Measurements from ENCODE around the gene CELF4. TPM values are rescaled to one million over a fixed set of nuclear protein-coding genes. Genes with fewer than 3 reads are reported as not detected.
A peak's percentile ranks its signal among the peaks of the same experiment; 100 is the strongest.

The CELF4 gene
- total and polyA plus RNA-seq, 12 donors, result 0.42 to 16.9 (median 3.9) TPM; not detected in 1

DNA sequence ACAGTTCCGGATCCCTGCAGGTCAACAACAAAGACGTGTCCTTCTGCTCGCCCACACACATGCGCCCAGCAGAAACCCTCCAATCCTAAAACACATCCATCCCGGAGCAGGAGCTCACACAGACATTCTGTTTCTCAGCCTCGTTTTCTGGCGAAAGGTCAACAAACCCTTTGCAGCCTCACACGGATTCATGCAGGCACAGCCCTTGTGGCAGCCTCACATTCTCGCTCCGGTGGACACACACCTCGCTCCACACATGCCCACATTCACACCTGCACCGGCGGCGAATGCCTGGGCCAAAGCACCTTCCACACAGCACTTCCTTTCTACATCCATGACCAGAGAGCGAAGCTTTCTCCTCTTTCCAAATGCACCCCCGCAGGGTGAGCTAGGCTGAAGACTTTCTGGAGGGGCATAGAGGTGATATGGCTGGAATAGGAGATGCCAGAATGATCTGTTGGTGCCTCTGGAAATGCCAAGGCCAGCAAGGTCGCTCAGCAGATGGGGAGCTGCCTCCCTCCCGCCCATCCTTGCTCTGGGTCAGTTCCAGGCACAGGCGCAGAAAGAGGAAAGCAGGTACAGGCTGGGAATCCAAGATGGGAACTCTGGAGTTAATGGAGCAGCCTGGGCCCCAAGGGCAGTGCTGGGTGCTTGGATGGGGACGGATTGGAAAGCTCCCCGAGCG, 88.8 kb downstream of the CELF4 start:
- TF ChIP-seq POLR2A (IDR thresholded peaks at IDR 0.05), result no peak
- intact Hi-C loops (cut with DNase I), result no loop called here
- Histone ChIP-seq H3K4me3 (no peak overlapping the region), H3K4me1 (replicated peaks in 1 of 2) (no peaks in the 10 kb centered on the region), H3K27ac (no peak overlapping the region), H3K27me3 (no peaks in the 10 kb centered on the region), H3K9me3 (replicated peaks in 1 of 3) (no peaks in the 10 kb centered on the region), H3K36me3 (replicated peaks in 1 of 2) (no peaks in the 10 kb centered on the region)
- WGBS, 4 donors, result 56 to 66% (median 62%) methylated on average over 16 to 22 of the region's 22 CpGs
- no peak for DNase-seq

DNA sequence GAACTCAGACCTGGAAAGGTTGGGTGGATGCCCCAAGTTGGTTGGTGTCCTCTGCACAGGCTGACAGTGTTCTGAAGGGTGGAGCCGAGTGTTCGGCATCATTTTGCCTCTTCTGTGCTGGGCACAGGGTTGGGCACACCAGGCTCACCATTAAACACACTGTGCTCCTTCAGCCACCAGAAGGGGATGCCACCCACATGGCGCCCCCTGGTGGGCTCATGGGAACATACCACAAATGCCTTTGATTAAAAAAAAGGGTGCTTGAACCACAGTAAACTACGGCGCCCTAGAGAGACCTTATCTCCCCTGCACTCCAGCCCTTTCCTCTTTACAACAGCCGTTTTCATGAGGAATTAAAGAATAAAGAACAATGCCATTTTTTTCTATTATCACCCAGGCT, 89.4 kb downstream of the CELF4 start:
- intact Hi-C loops (cut with DNase I), result no loop called here
- DNase-seq, result peak in 5 of 7 donors; percentile 22 to 61 (median 40)
- Histone ChIP-seq H3K9me3 (replicated peaks in 1 of 3) (no peaks in the 10 kb centered on the region), H3K27ac (no peak overlapping the region), H3K27me3 (no peaks in the 10 kb centered on the region), H3K4me3 (no peak overlapping the region), H3K4me1 (replicated peaks in 1 of 2) (no peaks in the 10 kb centered on the region), H3K36me3 (replicated peaks in 1 of 2) (no peaks in the 10 kb centered on the region)
- TF ChIP-seq CTCF (IDR thresholded peaks at IDR 0.05) (peak; percentile 18 to 55 (median 50)), POLR2A (IDR thresholded peaks at IDR 0.05) (no peak)
- 17 to 47% (median 43%) methylated on average over 4 to 6 of the region's 6 CpGs for WGBS, 4 donors

DNA sequence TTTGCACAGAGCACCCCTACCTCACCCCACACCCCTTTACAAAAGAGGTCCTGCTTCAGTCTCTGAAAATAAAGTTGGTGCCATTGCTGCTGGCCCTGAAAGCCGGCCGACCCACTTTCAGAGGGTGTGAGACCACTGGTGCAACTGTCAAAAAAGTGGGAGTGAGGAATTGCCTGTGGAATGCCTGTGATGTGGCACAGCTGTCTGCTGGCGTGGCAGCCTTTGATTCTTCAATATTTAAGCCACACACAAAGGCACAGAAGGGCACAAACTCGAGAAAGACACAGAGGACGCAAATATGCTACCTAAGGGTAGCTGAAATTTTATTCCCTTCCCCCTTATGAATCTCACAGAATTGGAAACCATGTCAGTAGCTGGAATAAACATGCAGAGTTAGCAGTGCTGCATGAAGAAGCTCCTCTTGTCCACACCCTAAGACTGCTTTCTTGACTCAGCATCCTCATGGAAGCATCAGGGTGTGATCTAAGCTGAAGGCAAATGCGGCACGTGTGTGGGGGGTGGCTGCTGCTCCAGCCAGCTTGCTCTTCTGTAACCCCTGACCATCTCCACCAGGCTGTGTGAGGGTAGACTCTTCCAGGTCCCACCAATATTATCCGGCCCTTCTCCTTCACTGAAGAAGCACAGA, 92.3 kb downstream of the CELF4 start:
- H3K27me3 ChIP-seq, result no peaks in the 10 kb centered on the region
- H3K9me3 ChIP-seq (replicated peaks in 1 of 3), result no peaks in the 10 kb centered on the region
- DNase-seq, result no peak
- H3K4me3 ChIP-seq, result no peak overlapping the region
- intact Hi-C loops (cut with DNase I), result no loop called here
- no peaks in the 10 kb centered on the region for H3K4me1 ChIP-seq (replicated peaks in 1 of 2)
- H3K27ac ChIP-seq, result no peak overlapping the region
- H3K36me3 ChIP-seq (replicated peaks in 1 of 2), result no peaks in the 10 kb centered on the region
- 56 to 67% (median 63%) methylated on average over 5 to 8 of the region's 8 CpGs for WGBS, 4 donors
- TF ChIP-seq POLR2A (IDR thresholded peaks at IDR 0.05) (no peak), CTCF (IDR thresholded peaks at IDR 0.05) (no peak)

GRCh38 chr18:37471637-37472036, 94.0 kb downstream of the CELF4 start:
- WGBS, 4 donors, result 58 to 79% (median 75%) methylated on average over 5 to 6 of the region's 6 CpGs
- H3K4me1 ChIP-seq (replicated peaks in 1 of 2), result no peaks in the 10 kb centered on the region
- no peak overlapping the region for H3K27ac ChIP-seq
- H3K36me3 ChIP-seq (replicated peaks in 1 of 2), result no peaks in the 10 kb centered on the region
- no peaks in the 10 kb centered on the region for H3K27me3 ChIP-seq
- intact Hi-C loops (cut with DNase I), result no loop called here
- H3K4me3 ChIP-seq, result no peak overlapping the region
- no peak for TF ChIP-seq CTCF (IDR thresholded peaks at IDR 0.05)
- no peak for TF ChIP-seq POLR2A (IDR thresholded peaks at IDR 0.05)
- no peaks in the 10 kb centered on the region for H3K9me3 ChIP-seq (replicated peaks in 1 of 3)
- DNase-seq, result no peak
